ENCODE measurements around the gene BCORL1. TPM values are rescaled to one million over a fixed set of nuclear protein-coding genes. Genes with fewer than 3 reads are reported as not detected.

Gene BCORL1, protein sequence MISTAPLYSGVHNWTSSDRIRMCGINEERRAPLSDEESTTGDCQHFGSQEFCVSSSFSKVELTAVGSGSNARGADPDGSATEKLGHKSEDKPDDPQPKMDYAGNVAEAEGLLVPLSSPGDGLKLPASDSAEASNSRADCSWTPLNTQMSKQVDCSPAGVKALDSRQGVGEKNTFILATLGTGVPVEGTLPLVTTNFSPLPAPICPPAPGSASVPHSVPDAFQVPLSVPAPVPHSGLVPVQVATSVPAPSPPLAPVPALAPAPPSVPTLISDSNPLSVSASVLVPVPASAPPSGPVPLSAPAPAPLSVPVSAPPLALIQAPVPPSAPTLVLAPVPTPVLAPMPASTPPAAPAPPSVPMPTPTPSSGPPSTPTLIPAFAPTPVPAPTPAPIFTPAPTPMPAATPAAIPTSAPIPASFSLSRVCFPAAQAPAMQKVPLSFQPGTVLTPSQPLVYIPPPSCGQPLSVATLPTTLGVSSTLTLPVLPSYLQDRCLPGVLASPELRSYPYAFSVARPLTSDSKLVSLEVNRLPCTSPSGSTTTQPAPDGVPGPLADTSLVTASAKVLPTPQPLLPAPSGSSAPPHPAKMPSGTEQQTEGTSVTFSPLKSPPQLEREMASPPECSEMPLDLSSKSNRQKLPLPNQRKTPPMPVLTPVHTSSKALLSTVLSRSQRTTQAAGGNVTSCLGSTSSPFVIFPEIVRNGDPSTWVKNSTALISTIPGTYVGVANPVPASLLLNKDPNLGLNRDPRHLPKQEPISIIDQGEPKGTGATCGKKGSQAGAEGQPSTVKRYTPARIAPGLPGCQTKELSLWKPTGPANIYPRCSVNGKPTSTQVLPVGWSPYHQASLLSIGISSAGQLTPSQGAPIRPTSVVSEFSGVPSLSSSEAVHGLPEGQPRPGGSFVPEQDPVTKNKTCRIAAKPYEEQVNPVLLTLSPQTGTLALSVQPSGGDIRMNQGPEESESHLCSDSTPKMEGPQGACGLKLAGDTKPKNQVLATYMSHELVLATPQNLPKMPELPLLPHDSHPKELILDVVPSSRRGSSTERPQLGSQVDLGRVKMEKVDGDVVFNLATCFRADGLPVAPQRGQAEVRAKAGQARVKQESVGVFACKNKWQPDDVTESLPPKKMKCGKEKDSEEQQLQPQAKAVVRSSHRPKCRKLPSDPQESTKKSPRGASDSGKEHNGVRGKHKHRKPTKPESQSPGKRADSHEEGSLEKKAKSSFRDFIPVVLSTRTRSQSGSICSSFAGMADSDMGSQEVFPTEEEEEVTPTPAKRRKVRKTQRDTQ (N-terminal part only)
- total RNA-seq (2014; rRNA removed; shearing (Covaris generic)) (1.6 and 1.7 TPM in 2 replicates), total RNA-seq (2022) (4.9 and 5.4 TPM in 2 replicates), Bru-seq, nascent RNA (percentile 39 among the genes with signal in this experiment), BruChase-seq, experiment 1, labeled RNA remaining after a 6-hour chase (percentile 45 among the genes with signal in this experiment), BruChase-seq, experiment 2, labeled RNA remaining after a 2-hour chase (percentile 45 among the genes with signal in this experiment)
- long read RNA-seq, full-length matches to known transcripts: 1 of 4 reads
- long read RNA-seq, partial matches to known transcripts: 0 of 4 reads
- long read RNA-seq, other reads (novel, unspliced or antisense): 3 of 4 reads

DNA sequence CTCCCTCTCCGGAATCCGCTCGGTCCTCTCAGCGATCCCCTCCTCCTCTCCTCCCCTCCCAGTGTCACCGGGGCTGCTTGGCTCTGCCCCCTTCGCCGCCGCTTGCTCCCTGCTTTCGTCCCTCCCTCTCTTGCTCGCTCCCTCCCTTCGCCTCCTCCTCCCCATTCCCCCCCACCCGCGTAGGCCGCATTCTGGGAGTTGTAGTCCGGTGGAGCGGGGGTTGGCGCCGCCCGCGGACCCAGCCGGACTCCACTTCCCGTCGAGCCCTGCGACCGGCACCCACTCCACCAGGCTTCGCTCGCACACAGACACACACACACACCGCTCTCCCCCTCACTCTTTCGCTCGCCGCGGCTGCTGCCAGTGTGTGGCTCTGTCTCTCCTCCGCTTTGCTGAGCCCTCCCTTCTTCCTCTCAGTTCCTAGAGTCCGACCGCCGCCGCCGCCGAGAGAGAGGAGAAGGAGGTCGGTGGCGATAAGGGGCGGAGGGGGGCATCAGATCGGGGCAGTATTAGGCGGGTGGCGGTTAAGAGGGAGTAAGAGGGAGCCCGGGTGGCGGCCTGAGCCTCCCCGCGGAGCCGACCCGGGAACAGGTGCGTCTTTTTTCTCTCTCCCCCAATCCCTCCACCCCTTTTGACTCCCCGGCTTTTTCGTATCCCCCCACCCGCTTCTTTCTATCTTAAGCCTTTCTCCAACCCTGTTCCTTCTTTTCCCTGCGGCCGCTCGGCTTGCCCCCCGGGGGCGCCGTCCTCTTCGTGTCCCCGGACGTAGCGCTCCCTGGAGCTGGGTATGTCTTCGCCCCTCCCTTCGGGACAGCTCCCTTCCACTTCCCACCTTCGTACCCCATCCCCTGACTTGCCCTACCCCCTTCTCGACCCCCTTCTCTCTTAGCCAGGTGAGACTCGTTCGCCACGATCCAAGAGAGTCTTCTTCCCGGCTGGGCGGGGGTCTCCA, at the start of gene BCORL1:
Gene BCORL1 (plus strand): TSS at position 336 of the 952 bp plus-strand sequence. CDS start 22,597 bp downstream, outside the sequence.
- no peaks in the 10 kb centered on the region for H3K36me3 ChIP-seq (ENCODE audit: insufficient read depth, low read length)
- H2AFZ ChIP-seq (ENCODE audit: low read length): 0 out of 2 replicates have a peak within 1 kb of the TSS, but pooled peaks have one; percentile 9
- no peak within 1 kb of the TSS for H3K4me3 ChIP-seq (ENCODE audit: low read depth, low read length, poor library complexity, severe bottlenecking)
- intact Hi-C loops (cut with micrococcal nuclease; ENCODE audit: unreplicated experiment): loop anchor here (2.0 kb wide), 2 partner anchors 42 to 50 kb away; no protein-coding TSS in a partner anchor
- H3K4me1 ChIP-seq (ENCODE audit: insufficient read depth, low read length, poor library complexity, severe bottlenecking): peaks cover 13% of the 10 kb centered on the region
- POLR2A ChIA-PET: interaction anchor here (0.6 to 0.7 kb wide), 4 partner anchors 39 to 1927 kb away, joined by 3 to 7 read pairs (median 4); no protein-coding TSS in a partner anchor
- no TSS peak for BruUV-seq (replicated peaks)
- peak; percentile 88 for DNase-seq (ENCODE audit: low spot score)
- H4K20me1 ChIP-seq (ENCODE audit: insufficient read depth, low read length): no peaks in the 10 kb centered on the region
- H3K9me3 ChIP-seq (ENCODE audit: low read length): no peaks in the 10 kb centered on the region
- H3K79me2 ChIP-seq (ENCODE audit: insufficient read depth, low read depth, low read length): no peaks in the 10 kb centered on the region
- TF ChIP-seq EZH2phosphoT487 (IDR thresholded peaks at IDR 0.05; ENCODE audit: borderline replicate concordance, low read depth, low read length): no peak
- TF ChIP-seq, protein P1, sequence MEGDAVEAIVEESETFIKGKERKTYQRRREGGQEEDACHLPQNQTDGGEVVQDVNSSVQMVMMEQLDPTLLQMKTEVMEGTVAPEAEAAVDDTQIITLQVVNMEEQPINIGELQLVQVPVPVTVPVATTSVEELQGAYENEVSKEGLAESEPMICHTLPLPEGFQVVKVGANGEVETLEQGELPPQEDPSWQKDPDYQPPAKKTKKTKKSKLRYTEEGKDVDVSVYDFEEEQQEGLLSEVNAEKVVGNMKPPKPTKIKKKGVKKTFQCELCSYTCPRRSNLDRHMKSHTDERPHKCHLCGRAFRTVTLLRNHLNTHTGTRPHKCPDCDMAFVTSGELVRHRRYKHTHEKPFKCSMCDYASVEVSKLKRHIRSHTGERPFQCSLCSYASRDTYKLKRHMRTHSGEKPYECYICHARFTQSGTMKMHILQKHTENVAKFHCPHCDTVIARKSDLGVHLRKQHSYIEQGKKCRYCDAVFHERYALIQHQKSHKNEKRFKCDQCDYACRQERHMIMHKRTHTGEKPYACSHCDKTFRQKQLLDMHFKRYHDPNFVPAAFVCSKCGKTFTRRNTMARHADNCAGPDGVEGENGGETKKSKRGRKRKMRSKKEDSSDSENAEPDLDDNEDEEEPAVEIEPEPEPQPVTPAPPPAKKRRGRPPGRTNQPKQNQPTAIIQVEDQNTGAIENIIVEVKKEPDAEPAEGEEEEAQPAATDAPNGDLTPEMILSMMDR (conservative IDR thresholded peaks at IDR 0.05; ENCODE audit: low read length): no peak
- no peak within 1 kb of the TSS for H3K27ac ChIP-seq (ENCODE audit: low read depth, low read length, poor library complexity, severe bottlenecking)
- H3K9me2 ChIP-seq (ENCODE audit: insufficient read depth, low read length): no peaks in the 10 kb centered on the region
- CTCF ChIA-PET (ENCODE audit: unreplicated experiment): no interaction called here
- peak within 1 kb of the TSS; percentile 76 for H3K4me2 ChIP-seq (ENCODE audit: low read length)

DNA sequence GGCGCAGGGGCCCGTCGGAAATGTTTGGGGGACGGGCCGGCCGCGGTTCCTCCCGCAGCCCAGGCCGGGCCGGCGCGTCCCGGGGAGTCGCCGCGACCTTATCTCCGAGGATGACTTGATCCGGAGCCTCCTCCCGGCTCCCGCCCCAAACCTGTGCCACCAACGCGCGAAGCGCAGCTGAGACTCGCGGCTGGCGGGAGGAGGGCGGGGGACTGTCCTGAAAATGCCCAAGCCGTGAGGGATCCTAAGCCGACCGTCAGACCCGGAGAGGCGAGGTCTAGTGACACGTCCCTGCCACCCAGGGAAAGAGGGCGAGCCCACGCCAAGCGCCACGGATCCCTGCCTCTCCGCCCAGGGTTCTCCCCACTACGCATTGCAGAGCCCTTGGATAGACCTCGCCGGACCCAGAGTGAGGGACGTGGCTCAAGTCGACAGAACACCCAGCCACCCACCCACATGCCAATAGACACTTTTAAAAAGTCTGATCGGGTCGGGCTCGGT, 49.6 kb upstream of the BCORL1 start:
- no peaks in the 10 kb centered on the region for H3K9me2 ChIP-seq (ENCODE audit: insufficient read depth, low read length)
- H3K9me3 ChIP-seq (ENCODE audit: low read length): no peaks in the 10 kb centered on the region
- peak overlapping the region; percentile 32; the same call in 1 of the 2 replicates for H3K4me2 ChIP-seq (ENCODE audit: low read length)
- H3K36me3 ChIP-seq (ENCODE audit: insufficient read depth, low read length): peaks cover 20% of the 10 kb centered on the region
- H2AFZ ChIP-seq (ENCODE audit: low read length): no peak overlapping the region
- no peak overlapping the region for H3K27ac ChIP-seq (ENCODE audit: low read depth, low read length, poor library complexity, severe bottlenecking)
- POLR2A ChIA-PET: no interaction called here
- H4K20me1 ChIP-seq (ENCODE audit: insufficient read depth, low read length): no peaks in the 10 kb centered on the region
- peaks cover 5% of the 10 kb centered on the region for H3K4me1 ChIP-seq (ENCODE audit: insufficient read depth, low read length, poor library complexity, severe bottlenecking)
- intact Hi-C loops (cut with micrococcal nuclease; ENCODE audit: unreplicated experiment): loop anchor here (2.0 kb wide), 1 partner anchor 50 kb away; the partner anchor contains the start of gene BCORL1
- TF ChIP-seq EZH2phosphoT487 (IDR thresholded peaks at IDR 0.05; ENCODE audit: borderline replicate concordance, low read depth, low read length): no peak
- TF ChIP-seq, protein P1 (conservative IDR thresholded peaks at IDR 0.05; ENCODE audit: low read length): no peak
- CTCF ChIA-PET (ENCODE audit: unreplicated experiment): no interaction called here
- BruUV-seq (replicated peaks): no TSS peak
- DNase-seq (ENCODE audit: low spot score): no peak
- H3K4me3 ChIP-seq (ENCODE audit: low read depth, low read length, poor library complexity, severe bottlenecking): peak overlapping the region; percentile 40
- H3K79me2 ChIP-seq (ENCODE audit: insufficient read depth, low read depth, low read length): no peaks in the 10 kb centered on the region

Measured in OCI-LY7 (cell line).